HT-29 (cell line): ENCODE results near the gene NUDT6. TPM values are rescaled to one million over a fixed set of nuclear protein-coding genes. Genes with fewer than 3 reads are reported as not detected.
A peak's percentile ranks its signal among the peaks of the same experiment; 100 is the strongest.
"Not testable (repeated sequence)": the region's sequence is repeated elsewhere in the genome, so short reads cannot be mapped to it uniquely, and the experiment has no call there.

ENCODE experiments used
- DNase-seq: peaks from one replicate; pipeline ENCODE4 v3.0.0-alpha.2; 2015; ENCODE audit warnings: low spot score
- total RNA-seq: library from RNA; depleted of rRNA; stranded (reverse); fragments of >200 nt; shearing (Covaris generic); gene quantifications from 2 replicates; pipeline ENCODE4 v1.2.3, GENCODE V29; 2014; rRNA removed

The NUDT6 gene, protein sequence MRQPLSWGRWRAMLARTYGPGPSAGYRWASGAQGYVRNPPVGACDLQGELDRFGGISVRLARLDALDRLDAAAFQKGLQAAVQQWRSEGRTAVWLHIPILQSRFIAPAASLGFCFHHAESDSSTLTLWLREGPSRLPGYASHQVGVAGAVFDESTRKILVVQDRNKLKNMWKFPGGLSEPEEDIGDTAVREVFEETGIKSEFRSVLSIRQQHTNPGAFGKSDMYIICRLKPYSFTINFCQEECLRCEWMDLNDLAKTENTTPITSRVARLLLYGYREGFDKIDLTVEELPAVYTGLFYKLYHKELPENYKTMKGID
- 2.0 and 2.5 TPM in 2 replicates for total RNA-seq

DNA sequence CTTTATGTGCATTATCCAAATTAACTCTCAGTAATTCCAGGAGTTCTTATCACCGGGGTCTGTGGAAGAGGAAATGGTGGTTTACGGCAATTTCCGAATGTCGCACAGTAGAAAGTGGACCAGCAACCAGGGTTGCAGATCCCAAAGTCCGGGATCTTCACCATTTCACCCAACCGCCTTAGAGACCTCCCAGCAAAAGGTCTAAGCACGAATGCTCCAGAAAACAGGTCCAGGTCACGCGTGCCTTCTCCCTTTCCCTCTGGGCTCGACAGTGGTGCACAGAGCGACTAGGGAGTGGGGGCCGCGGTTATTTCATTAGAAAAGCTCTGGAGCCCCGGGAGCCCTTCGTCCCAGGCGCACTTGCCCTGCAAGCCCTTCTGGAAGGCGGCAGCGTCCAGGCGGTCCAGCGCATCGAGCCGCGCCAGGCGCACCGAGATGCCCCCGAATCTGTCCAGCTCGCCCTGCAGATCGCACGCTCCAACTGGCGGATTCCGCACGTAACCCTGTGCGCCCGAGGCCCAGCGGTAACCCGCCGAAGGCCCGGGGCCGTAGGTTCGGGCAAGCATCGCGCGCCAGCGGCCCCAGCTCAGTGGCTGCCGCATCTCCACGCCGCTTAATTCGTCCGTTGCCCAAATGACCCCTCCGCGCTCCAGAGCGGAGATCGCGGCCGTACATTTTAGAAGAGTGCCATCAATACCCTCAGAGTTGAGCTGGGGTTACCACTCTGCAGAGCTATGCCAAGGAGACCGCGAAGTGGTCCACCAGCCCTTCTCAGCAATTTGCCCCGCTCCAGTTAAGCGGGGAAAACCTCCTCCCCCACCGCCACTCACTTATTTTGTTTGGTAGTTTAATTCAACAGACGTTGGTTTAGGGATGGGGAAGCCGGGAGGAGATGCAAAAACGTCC, at the start of gene NUDT6:
Gene NUDT6, minus strand, starts transcription at position 627 of the 906 bp plus-strand sequence. Its CDS starts 25 bp downstream, at position 602.
- DNase-seq: peak; percentile 67

DNA sequence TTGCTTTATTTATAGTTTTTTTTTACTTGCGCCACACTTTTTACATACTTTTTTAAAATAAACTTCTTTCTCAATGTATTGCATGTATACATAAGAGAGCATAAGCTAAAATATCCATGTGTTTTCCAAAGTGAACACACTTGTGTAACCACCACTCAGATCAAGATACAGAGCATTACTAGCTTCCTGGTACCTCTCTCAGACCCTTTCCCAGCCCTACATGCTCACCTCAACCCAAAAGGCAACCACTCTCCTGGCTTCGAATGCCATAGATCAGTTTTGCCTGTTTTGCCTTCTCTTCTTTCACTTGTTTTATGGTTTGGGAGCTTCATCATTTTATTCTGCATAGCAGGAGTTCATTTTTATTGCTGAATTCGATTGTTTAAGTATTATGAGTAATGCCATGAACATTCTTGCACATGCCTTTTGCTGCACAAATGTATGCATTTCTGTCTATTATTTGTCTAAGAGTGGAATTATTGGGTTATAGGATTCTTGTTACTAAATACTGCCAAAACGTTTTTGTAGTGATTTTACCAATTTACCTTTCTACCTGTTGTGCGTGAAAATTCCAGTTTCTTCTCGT, 45.9 kb upstream of the NUDT6 start:
- DNase-seq: no peak

DNA sequence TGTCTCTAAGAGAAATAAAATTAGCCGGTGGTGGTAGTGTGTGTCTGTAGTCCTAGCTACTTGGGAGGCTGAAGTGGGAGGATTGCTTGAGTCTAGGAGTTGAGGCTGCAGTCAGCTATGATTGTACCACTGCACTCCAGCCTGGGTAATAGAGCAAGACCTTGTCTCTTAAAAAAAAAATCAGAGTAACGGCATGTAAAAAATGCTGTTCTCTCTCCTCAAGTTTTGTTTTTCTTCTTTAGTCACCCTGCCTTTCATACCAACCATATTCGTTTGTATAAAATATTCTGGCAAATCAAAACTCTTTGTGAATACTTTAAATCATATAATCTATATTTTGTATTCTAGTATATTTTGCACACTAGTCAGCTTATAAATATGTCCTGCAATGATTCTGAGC, 44.8 kb upstream of the NUDT6 start:
- DNase-seq: no peak

DNA sequence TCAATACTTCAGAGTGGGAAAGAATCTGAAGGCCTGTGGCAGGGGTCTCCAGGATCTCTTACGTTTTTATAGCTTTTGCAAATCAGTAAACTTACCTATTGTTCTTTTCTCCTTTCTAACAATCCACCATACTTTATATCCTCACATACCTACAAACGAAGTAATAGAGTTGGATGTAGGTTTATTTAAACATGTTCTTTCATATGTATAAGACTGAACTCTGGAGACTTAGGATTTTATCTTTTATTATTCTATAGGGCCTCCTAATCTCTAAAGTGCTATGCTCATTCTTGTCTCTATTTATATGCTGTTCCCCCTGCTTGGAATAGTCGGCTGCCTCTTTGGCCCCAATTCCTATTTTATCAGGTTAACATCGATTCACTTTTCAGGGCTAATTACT, 43.8 kb upstream of the NUDT6 start:
- no peak for DNase-seq

DNA sequence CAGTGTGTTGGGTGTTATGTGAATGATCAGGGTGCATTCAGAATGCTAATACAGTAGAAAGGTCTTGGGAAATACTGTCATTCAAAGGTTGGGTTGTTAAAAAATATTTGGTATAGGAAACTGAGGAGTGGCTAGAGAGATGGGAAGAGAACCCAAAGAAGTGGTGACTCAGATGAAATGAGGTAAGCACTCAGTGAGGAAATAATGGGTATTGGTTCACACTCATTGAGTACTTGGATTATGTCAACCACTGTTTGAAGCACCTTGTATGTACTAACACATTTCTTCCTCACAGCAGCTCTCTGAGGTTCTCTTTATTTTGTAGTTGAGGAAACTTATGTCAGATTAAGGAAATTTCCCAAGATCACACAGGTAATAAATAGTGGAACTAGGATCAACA, 40.8 kb upstream of the NUDT6 start:
- no peak for DNase-seq

DNA sequence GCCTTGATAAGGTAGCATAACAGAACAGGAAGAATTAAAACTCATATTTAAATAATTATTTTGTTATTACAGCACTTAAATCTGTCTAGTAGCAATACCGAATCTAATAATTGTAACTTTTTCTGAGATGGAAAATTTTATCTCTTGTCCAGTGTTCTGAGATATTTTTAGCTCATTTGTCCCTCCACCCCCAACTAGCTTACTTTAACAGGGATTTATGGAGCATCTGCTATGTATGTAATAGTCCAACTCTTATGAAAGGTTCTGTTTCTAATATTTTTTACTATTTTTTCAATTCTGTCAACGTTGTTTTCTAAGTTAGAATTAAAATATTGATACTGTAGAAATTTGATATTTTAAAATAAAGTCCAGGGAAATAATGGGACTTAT, 38.2 kb upstream of the NUDT6 start:
- no peak for DNase-seq

DNA sequence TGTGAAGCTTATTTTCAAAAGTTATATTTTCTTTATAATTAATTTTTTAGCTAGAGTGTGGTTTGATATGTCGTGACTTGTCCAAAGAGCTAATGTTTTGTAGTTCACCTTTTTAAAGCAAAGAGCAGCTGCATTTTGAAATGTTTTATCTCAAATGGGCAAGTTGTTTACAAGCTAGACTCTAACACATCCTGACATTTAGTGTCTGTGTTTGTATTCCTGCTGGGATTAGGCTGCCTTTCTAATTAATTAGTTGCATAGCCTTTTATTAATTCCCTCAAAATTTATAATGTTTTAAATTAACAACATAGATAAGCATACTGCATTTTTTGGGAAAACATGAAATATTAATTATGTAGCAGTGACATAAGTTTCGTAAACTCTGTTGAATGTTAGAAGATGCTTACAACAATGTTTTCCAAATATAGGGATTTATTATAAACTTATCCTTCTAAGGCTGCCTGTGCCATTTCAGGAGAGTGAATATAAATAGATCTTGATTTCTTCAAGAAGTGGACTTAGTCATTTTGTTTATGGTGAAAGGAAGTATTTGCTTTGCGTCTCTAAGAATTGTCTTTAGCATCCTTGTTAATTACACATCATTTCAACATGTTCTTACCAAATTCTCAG, 37.7 kb upstream of the NUDT6 start:
- DNase-seq: no peak

DNA sequence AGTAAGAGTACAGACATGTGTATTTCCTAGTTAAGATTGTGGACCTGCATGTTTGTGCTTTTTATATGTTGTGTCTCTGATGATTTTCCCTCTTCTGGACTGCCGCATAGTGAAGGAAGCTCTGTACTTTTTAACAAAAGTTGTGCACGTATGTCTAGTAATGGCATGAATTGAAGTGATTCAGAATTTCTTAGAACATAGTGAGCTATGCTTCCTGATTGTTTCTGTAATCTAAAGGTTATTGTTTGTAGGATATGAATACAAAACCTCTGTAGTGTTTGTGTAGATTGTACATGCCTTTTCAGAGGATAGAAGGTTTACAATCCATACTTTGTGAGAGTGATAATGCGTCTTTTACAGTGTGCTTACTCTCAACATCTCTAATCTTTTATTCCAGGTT, 37.0 kb upstream of the NUDT6 start:
- no peak for DNase-seq

DNA sequence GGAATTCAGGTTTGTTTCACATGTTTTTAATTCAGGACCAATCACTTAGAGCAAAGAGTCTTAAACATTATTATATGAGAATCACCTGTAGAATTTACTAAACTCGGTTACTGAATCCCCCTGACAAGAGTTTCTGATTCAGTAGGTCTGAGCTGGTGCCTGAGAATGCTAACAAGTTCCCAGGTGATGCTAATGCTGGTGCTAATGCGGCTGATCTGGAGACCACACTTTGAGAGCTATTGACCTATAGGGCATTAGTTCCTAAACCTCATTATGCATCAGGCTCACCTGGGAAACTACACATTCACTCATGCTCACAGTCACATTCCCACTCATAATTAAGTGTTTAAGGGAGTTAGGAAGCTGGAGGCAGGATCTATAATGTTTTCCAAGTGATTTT, 36.1 kb upstream of the NUDT6 start:
- DNase-seq: no peak

DNA sequence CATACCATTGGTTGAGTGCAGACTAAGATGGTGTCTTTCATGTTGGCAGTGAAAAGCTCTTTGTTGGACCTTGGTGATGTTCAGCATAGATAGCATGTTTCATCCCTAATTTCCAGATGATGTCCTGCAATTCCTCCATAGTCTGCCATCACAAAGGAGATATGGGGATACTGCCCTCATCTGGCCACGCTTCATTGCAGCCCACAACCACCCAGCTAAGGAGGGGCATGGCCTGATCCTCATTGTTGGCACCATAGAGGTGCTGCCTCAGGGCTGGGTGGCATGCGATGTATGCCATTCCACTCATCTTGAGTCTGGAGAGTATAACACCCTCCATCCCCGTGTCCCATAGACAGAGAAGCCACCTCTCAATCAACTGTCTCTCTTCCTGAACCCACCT, 31.5 kb upstream of the NUDT6 start:
- DNase-seq: no peak

DNA sequence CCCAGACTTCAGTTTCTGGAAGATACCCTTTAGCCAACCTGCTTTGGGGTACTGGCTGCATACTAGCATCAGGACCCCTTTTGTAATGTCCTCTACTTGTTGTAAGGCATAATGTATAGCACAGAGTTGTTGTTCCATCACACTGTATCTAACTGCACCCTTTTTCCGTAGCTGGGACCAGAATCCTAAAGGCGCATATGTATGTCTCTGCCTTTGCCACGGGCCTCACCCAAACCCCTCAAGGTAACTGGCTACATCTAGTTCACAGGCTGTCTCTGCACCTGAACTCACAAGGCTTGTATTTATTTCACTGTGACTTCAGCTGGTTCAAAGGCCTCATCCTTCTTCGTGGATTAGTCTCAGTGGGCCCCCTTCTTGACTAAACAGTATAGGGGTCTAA, 29.6 kb upstream of the NUDT6 start:
- no peak for DNase-seq

DNA sequence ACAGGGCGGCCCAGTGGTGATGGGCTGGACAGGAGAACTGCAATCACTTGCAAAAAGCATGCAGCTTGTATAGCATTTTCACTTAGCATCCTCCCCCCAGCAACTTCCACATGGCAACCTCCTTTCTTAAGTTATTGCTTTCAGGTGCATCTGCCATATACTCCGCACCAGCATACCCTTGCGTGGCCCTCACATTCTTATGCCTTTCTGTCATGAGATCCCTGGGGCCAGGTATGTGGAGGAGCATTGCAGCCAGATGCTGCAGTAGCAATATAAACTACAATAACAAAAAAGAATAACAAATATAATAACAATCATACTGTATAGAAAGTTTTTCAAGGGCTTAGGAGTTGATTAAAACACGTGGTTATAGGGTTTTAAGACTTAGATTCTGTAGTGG, 26.3 kb upstream of the NUDT6 start:
- no peak for DNase-seq

DNA sequence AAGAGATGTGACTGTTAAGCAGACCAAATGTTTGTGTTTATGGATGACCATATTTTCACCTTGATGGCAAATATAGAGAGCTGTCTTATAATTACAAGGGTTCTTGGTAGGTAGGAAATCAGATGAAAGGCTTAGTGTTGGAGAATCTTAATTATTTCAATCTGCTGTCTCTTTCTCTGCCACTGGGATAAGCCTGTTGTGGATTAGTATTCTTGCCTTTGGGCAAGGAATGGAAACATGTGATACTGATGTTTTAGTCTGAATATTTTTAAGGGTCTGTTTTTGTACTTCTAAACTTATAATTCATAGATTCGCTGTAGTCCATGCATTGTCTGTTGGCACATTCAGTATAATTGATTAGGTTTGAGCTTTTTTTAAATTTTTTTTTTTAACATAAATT, 23.7 kb upstream of the NUDT6 start:
- no peak for DNase-seq

DNA sequence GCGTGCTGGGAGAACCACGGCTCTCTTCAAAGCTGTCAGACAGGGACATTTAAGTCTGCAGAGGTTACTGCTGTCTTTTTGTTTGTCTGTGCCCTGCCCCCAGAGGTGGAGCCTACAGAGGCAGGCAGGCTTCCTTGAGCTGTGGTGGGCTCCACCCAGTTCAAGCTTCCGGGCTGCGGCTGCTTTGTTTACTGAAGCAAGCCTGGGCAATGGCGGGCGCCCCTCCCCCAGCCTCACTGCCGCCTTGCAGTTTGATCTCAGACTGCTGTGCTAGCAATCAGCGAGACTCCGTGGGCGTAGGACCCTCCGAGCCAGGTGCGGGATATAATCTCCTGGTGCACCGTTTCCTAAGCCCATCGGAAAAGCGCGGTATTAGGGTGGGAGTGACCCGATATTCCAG, 22.7 kb upstream of the NUDT6 start:
- not testable (repeated sequence) for DNase-seq

DNA sequence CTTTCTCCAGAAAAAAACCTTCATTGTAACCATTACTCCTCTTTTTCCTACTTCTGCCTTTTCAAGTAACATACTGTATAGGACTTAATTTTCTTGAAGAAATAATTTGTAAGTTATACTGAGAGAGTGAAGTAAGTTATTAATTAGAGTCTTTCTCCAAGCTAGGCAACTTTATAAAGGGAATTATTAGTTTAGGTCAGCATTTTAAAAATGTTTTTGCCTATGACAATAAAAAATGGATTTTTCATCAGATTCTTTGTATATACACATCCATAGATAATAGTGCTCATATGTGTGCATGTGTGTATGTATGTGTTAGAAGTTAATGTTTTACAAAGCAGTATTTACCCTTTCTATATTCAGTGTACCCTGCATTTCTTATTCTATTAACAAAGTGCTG, 10.4 kb upstream of the NUDT6 start:
- DNase-seq: no peak

DNA sequence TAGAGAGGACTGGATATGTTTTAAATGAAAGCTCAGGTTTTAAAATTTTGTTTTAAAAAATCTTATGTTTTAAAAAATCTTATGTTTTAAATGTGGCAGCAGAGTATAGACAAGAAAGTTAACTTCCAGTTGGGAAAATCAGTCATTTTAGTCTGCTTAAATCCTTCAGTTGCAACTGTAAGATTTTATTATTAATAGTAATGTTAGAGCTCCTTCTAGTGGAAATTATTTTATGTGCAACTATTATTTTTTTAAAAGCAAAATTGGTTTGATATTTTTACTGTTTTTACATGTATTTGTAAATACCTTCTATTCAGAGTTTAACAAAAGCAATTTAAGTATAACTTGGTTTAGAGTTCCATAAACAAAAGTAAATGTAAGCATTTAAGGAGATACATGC, 8.5 kb upstream of the NUDT6 start:
- peak; percentile 43 for DNase-seq

DNA sequence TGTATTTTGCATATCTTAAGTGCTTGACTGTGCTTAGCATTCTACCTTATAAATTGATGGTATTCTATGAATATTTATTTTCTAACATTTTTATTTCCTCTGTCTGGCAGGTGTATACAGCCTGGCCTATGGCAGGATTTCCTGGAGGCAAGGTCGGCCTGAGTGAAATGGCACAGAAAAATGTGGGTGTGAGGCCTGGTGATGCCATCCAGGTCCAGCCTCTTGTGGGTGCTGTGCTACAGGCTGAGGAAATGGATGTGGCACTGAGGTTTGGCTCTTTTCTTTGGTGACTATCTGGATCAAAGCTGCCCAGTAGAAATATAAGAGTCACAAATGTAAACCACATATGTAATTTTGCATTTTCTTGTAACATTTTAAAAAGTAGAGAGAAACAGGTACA, 6.5 kb upstream of the NUDT6 start:
- DNase-seq: no peak

DNA sequence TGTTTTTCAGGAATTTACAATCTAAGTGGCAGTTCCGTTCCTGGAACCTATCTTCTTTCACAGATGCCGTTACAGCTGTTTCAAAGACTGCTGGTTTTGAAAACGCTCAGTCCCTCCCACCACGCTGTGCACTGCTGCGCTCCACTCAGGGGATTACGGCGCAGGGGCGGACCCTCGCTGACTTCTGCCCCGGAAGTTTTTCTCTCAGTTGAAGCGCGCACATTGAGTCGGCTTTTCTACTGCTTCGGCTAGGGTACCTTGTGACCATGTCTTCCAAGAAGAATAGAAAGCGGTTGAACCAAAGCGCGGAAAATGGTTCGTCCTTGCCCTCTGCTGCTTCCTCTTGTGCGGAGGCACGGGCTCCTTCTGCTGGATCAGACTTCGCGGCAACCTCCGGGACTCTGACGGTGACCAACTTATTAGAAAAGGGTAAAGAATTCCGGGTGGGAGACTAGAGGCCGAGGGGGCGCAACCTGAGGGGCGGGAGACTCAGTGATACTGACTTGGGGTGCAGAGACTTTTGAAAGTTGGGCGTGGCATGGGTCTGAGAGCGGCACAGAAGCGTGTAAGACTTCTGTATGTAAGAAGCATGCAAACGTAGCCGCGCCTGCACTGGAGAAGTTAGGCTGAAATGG, 597 bp upstream of the NUDT6 start:
- DNase-seq: peak; percentile 90

DNA sequence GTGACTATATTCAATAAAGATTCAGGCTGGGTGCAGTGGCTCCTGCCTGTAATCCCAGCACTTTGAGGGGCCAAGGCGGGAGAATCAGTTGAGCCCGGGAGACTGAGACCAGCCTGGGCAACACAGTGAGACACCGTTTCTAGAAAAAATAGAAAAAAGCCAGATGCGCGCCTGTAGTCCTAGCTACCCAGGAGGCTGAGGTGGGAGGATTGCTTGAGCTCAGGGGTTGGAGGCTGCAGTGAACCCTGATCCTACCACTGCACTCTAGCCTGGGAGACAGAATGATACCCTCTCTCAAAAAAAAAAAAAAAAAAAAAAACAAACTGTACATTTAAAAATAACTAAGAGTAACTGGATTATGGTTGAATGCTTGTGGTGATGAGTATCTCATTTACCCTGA, 1.1 kb downstream of the NUDT6 start:
- DNase-seq: no peak

DNA sequence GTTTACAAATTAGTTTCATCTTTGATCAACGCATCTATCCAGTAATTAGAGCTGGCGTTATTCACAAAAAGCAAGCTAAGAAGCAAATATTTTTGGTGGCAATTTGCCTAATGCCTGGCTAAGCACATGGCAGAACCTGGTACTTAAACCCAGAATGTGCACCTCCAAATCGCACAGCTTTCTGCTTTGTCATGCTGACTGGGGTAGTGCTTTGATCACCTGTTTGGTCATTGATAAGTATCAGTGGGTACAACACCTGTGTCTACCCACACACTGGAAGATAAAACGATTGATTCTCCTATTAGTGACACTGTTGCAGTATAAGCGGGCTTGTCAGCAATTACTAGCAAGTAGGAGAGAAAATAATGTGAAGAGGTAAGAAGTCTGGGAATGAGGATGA, 1.9 kb downstream of the NUDT6 start:
- no peak for DNase-seq

DNA sequence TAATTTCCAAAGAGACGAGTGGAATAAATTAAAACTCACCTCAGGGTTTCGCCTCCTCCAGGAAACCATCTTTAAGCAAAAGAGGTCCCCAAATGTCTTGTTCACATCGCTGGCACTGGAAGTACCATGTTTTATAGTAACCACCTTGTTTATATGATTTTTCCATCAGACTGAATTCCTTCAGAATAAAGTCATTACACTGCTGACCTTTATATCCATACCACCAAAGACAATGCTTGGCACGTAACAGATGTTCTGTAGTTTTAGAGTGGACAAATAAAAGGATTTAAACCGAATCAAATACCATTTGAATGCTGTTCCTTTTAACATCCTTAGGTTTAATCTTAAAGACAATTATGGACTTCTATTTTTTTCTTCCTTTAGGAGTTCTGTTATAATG, 4.7 kb downstream of the NUDT6 start:
- DNase-seq: no peak

DNA sequence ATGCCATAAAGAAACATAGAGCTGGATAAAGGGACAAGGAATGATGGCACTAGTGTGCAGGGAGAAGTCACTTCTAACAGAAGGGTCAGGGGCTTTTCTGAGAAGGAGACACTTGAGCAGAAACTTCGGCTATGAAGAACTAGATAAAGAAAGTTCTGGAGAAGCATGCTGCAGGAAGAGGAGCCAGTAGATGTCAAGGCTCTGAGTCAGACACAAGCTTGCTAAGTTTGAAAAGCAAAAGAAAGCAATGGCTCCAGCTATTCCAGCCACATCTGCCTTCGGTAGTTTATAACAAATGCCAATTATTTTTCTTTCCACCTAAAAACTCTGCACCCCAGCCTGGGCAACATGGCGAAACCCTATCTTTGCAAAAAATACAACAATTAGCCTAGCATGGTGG, 7.5 kb downstream of the NUDT6 start:
- no peak for DNase-seq
